Vagina (tissue), 2 donors: ENCODE results near the gene GSK3A. TPM values are rescaled to one million over a fixed set of nuclear protein-coding genes. Genes with fewer than 3 reads are reported as not detected.

Experiments
- DNase-seq, 2 donors: peaks; one replicate each; pipeline ENCODE4 v3.0.0-alpha.2; 2017; ENCODE audit errors: extremely low spot score in 2 of 2
- H3K27ac ChIP-seq: fragments of 200-600 bp; sonication (generic); one replicate; pipeline ENCODE4 v1.5.1; 2019
- H3K27me3 ChIP-seq: fragments of 200-600 bp; sonication (generic); one replicate; pipeline ENCODE4 v1.5.1; 2019
- H3K36me3 ChIP-seq, 2 donors: fragments of 200-600 bp; sonication (generic); one replicate each; pipeline ENCODE4 v1.5.1; 2017 to 2019
- H3K4me1 ChIP-seq: fragments of 200-600 bp; sonication (generic); one replicate; pipeline ENCODE4 v1.5.1; 2019
- H3K4me3 ChIP-seq, 2 donors: fragments of 200-600 bp; sonication (generic); 1 replicate in 1 of 2; 2 replicates in 1 of 2; pipeline ENCODE4 v1.5.1; 2016 to 2019
- H3K9me3 ChIP-seq: fragments of 200-600 bp; sonication (generic); one replicate; pipeline ENCODE4 v1.5.1; 2019
- POLR2A ChIP-seq, 2 donors: fragments of 450-650 bp; IDR thresholded peaks; one replicate each; pipeline ENCODE4 v1.6.1; 2017; ENCODE audit warnings: antibody characterized with exemption in 2 of 2, mild to moderate bottlenecking in 2 of 2, moderate library complexity in 2 of 2
- POLR2AphosphoS5 ChIP-seq, 2 donors: sonication (generic); formaldehyde crosslinking; IDR thresholded peaks; one replicate each; pipeline ENCODE4 v1.9.0; 2017; ENCODE audit warnings: antibody characterized with exemption in 2 of 2, mild to moderate bottlenecking in 2 of 2, low read depth in 1 of 2; ENCODE audit not compliant: insufficient read depth in 1 of 2
- intact Hi-C: fragments of 100-400 bp; cut with DNase I; formaldehyde crosslinking; loops from one replicate; pipeline ENCODE4 v1.15.1; 2023
- total RNA-seq: library from RNA; depleted of rRNA; stranded (reverse); fragments of >200 nt; gene quantifications from one replicate; pipeline ENCODE4 v1.2.3, GENCODE V29; 2016
- TF ChIP-seq, protein P1 (sequence below), 3 experiments: fragments of 450-650 bp in 2 of 3; fragments of 200-600 bp in 1 of 3; sonication (generic) in 1 of 3; IDR thresholded peaks; one replicate each; pipeline ENCODE4 v1.5.1; 2017 to 2019; ENCODE audit warnings: antibody characterized with exemption in 3 of 3, mild to moderate bottlenecking in 2 of 3, moderate library complexity in 2 of 3

The GSK3A gene
- total RNA-seq, 1 donor from 2014 or later = 21.1 TPM

DNA sequence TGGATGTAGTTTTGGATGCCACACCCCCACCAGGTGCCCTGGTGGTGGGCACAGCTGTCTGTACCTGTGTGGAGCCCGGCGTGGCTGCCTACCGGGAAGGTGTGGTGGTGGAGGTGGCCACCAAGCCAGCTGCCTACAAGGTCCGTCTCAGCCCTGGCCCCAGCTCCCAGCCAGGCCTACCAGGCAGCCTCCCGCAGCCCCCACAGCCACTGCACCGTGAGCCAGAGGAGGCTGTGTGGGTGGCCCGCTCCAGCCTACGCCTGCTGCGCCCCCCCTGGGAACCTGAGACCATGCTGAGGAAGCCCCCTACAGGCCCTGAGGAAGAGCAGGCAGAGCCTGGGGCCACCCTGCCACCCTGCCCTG is 30.1 kb upstream of the GSK3A start:
- H3K4me3 ChIP-seq = no peak overlapping the region
- peaks cover 0 to 28% of the 10 kb centered on the region in 2 donors for H3K36me3 ChIP-seq
- no peak for DNase-seq
- peaks cover 74% of the 10 kb centered on the region for H3K4me1 ChIP-seq
- H3K27ac ChIP-seq = no peak overlapping the region
- TF ChIP-seq POLR2A (IDR thresholded peaks at IDR 0.05) = no peak
- no peaks in the 10 kb centered on the region for H3K27me3 ChIP-seq
- H3K9me3 ChIP-seq = no peaks in the 10 kb centered on the region
- intact Hi-C loops = no loop called here

DNA sequence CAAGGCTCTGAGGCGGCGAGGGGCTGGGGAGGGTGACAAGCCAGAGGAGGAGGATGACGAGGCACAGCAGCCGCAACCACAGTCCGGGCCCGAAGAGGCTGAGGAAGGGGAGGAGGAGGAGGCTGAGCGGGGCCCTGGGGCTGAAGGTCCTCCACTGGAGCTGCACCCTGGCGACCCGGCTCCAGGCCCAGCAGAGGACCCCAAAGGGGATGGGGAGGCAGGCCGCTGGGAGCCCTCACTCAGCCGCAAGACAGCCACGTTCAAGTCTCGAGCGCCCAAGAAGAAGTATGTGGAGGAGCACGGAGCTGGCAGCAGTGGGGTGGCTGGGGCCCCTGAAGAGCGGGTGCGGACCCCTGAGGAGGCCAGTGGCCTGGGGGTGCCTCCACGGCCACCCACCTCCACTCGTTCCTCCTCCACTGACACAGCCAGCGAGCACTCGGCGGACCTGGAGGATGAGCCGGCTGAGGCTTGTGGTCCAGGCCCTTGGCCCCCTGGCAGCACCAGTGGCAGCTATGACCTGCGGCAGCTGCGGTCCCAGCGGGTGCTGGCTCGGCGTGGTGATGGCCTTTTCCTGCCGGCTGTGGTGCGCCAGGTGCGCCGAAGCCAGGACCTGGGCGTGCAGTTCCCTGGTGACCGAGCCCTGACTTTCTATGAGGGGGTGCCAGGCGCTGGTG is 29.6 kb upstream of the GSK3A start:
- DNase-seq = no peak
- H3K4me1 ChIP-seq = peaks cover 71% of the 10 kb centered on the region
- TF ChIP-seq POLR2A (IDR thresholded peaks at IDR 0.05) (no peak), POLR2AphosphoS5 (IDR thresholded peaks at IDR 0.05; ENCODE audit: insufficient read depth in 1 of 2, low read depth in 1 of 2) (no peak)
- TF ChIP-seq, protein P1, sequence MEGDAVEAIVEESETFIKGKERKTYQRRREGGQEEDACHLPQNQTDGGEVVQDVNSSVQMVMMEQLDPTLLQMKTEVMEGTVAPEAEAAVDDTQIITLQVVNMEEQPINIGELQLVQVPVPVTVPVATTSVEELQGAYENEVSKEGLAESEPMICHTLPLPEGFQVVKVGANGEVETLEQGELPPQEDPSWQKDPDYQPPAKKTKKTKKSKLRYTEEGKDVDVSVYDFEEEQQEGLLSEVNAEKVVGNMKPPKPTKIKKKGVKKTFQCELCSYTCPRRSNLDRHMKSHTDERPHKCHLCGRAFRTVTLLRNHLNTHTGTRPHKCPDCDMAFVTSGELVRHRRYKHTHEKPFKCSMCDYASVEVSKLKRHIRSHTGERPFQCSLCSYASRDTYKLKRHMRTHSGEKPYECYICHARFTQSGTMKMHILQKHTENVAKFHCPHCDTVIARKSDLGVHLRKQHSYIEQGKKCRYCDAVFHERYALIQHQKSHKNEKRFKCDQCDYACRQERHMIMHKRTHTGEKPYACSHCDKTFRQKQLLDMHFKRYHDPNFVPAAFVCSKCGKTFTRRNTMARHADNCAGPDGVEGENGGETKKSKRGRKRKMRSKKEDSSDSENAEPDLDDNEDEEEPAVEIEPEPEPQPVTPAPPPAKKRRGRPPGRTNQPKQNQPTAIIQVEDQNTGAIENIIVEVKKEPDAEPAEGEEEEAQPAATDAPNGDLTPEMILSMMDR (IDR thresholded peaks at IDR 0.05) = no peak
- H3K9me3 ChIP-seq = no peaks in the 10 kb centered on the region
- no peak overlapping the region for H3K4me3 ChIP-seq
- peak overlapping the region; percentile 97 for H3K27ac ChIP-seq
- H3K36me3 ChIP-seq = peaks cover 0 to 28% of the 10 kb centered on the region in 2 donors
- no peaks in the 10 kb centered on the region for H3K27me3 ChIP-seq
- intact Hi-C loops = no loop called here

DNA sequence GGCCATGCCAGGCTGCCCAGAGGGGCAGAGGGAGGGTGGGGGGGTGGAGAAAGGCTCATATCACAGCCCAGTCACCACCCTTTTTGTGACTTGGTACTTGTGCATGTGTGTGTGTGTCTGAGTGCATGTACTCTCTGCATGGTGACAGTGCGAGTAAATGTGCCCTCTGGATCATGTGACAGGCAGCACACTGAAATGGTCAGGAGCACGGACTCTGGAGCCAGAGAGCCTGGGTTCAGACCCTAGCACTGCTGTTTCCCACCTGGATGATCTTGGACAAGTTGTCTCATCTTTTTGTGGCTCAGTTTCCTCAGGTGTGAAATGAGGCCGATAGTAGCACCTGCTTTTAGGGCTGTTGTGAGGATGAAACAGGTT is 28.6 kb upstream of the GSK3A start:
- peak overlapping the region; percentile 76 for H3K4me3 ChIP-seq
- no peak for TF ChIP-seq POLR2AphosphoS5 (IDR thresholded peaks at IDR 0.05; ENCODE audit: insufficient read depth in 1 of 2, low read depth in 1 of 2)
- TF ChIP-seq POLR2A (IDR thresholded peaks at IDR 0.05) = no peak
- TF ChIP-seq, protein P1 (IDR thresholded peaks at IDR 0.05) = no peak
- peaks cover 0 to 28% of the 10 kb centered on the region in 2 donors for H3K36me3 ChIP-seq
- H3K9me3 ChIP-seq = no peaks in the 10 kb centered on the region
- intact Hi-C loops = no loop called here
- peak overlapping the region; percentile 97 for H3K27ac ChIP-seq
- H3K27me3 ChIP-seq = no peaks in the 10 kb centered on the region
- DNase-seq = no peak
- peaks cover 62% of the 10 kb centered on the region for H3K4me1 ChIP-seq

DNA sequence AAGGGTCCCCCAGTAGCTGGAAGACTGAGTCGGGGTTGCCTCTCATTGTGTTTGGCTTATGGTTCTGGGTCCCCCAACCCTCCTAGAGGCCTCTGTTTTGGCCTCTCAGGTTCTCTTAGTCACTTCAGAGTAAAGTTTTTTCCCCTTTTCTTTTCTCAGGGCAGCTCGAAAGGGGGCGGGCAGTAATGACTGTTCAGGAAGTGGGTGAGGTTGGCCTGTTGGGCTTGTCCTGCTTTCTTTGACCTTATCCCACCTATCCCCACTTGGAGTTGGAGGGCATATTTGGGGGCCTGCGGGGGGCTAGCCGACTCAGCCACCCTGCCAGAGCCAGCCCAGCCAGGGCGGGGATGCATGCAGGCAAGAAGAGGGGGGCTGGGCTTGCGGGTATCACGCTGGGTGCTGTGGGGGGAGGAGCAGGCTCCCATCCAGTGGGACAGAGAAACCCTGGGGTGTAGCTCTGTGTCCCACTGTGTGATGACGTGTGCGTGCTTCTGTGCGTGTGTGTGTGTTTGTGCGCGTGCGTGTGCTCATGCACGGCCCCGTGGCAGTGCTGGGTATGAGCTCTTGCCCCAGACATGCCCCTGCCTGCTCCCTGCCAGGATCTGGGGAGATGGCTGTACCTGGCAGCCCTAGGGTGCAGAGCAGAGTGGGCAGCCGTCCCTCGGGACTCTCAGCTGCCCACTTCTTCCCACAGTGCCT is 28.1 kb upstream of the GSK3A start:
- H3K27me3 ChIP-seq = no peaks in the 10 kb centered on the region
- intact Hi-C loops = no loop called here
- H3K4me1 ChIP-seq = peaks cover 57% of the 10 kb centered on the region
- no peak for DNase-seq
- H3K36me3 ChIP-seq = peaks cover 0 to 28% of the 10 kb centered on the region in 2 donors
- H3K9me3 ChIP-seq = no peaks in the 10 kb centered on the region
- peak overlapping the region; percentile 97 for H3K27ac ChIP-seq
- H3K4me3 ChIP-seq = peak overlapping the region; percentile 76
- TF ChIP-seq POLR2AphosphoS5 (IDR thresholded peaks at IDR 0.05; ENCODE audit: insufficient read depth in 1 of 2, low read depth in 1 of 2) = peak; percentile 50 to 73
- TF ChIP-seq, protein P1 (IDR thresholded peaks at IDR 0.05) = no peak

DNA sequence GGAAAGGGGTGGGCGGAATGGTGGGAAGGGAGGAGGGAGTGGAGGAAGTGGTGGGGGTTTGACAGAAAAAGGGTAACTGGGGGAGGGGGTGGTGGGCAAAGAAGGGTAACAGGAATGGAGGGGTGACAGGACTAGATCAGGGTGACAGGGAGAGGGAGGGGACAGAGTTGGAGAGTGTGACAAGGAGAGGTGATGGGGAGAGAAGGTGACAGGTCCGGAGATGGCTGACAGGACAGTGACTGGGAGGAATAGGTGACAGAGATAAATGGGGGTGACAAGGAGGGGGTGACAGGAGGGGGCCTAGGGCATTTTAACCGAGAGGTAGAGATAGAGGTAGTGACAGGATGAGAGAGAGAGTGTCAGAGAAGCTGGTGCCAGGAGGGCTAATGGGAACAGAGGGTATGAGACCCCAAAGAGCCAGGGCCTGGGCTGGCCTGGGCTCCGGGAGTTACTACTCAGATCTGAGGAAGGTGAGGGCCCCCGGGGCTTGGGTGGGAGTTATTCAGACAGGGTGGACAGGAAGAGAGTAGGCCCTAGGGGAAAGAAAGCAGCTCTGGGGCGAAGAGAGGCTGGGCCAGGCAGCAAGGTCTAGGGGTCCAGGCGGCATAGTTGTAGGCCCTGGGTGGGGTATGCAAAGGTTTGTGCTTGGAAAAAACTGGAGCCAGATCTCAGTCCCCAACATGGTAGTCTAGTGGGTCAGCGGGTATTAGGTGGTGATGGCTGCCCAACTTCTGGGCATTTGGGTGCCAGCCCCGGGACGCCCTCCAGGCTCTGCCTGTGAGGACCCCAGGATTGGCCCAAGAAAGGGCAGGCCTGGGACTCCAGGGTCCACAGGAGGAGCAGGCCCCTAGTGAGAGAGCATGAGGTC is 27.3 kb upstream of the GSK3A start:
- H3K4me3 ChIP-seq = peak overlapping the region; percentile 76
- peaks cover 50% of the 10 kb centered on the region for H3K4me1 ChIP-seq
- no peak for TF ChIP-seq POLR2A (IDR thresholded peaks at IDR 0.05)
- no peak for TF ChIP-seq POLR2AphosphoS5 (IDR thresholded peaks at IDR 0.05; ENCODE audit: insufficient read depth in 1 of 2, low read depth in 1 of 2)
- TF ChIP-seq, protein P1 (IDR thresholded peaks at IDR 0.05) = no peak
- peak overlapping the region; percentile 97 for H3K27ac ChIP-seq
- peaks cover 0 to 21% of the 10 kb centered on the region in 2 donors for H3K36me3 ChIP-seq
- H3K9me3 ChIP-seq = no peaks in the 10 kb centered on the region
- no peak for DNase-seq
- intact Hi-C loops = no loop called here
- H3K27me3 ChIP-seq = no peaks in the 10 kb centered on the region
